AG04449 (cell line): ENCODE data around the gene ERGIC3.

ENCODE experiments used
- CTCF ChIA-PET: fragments of 350-600 bp; formaldehyde crosslinking; extraction: SDS; loops from one replicate; lab custom pipeline; 2021; ENCODE audit warnings: antibody characterized with exemption; lab: Yijun Ruan, JAX
- POLR2A ChIA-PET: fragments of 400-600, 350-600 bp; formaldehyde crosslinking; extraction: SDS; loops from one replicate; lab custom pipeline; 2020; ENCODE audit warnings: antibody characterized with exemption, inconsistent platforms; lab: Yijun Ruan, JAX
- DNase-seq: peaks from one replicate; pipeline ENCODE4 v3.0.0-alpha.2; 2010; ENCODE audit warnings: low read depth, low spot score
- H3K4me3 ChIP-seq: 2 replicates; pipeline ENCODE4 v1.5.1; 2011; ENCODE audit warnings: low read depth, mild to moderate bottlenecking, control low read depth, low read length
- TF ChIP-seq, protein P1 (sequence below): IDR thresholded peaks from one replicate; pipeline ENCODE4 v1.5.1; 2011; ENCODE audit warnings: mild to moderate bottlenecking, moderate library complexity, low read length, control low read depth, inconsistent platforms; ENCODE audit not compliant: insufficient read depth; ENCODE audit errors: missing control alignments

Gene ERGIC3

DNA sequence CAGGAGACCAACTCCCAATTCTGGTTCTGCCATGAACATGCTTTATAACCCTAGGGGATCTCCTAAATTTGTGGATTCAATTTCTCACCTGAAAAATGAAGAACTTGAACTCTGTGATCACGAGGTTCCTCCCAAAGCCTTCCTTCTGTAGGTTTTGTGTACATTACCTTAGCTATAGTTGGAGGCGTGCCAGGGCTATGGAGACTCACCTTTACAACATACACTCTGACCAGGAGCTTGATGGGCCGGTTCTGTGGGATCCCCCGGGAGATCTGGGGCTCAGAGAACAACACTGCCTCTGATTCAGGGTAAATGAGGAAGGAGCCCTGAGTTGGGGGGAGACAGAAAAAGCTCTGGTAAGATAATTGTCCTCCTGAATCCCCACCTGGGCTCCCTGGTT lies 34.1 kb downstream of the ERGIC3 start:
- no peak overlapping the region for H3K4me3 ChIP-seq
- TF ChIP-seq, protein P1, sequence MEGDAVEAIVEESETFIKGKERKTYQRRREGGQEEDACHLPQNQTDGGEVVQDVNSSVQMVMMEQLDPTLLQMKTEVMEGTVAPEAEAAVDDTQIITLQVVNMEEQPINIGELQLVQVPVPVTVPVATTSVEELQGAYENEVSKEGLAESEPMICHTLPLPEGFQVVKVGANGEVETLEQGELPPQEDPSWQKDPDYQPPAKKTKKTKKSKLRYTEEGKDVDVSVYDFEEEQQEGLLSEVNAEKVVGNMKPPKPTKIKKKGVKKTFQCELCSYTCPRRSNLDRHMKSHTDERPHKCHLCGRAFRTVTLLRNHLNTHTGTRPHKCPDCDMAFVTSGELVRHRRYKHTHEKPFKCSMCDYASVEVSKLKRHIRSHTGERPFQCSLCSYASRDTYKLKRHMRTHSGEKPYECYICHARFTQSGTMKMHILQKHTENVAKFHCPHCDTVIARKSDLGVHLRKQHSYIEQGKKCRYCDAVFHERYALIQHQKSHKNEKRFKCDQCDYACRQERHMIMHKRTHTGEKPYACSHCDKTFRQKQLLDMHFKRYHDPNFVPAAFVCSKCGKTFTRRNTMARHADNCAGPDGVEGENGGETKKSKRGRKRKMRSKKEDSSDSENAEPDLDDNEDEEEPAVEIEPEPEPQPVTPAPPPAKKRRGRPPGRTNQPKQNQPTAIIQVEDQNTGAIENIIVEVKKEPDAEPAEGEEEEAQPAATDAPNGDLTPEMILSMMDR: no peak
- ChIA-PET CTCF (no interaction called here), POLR2A (no interaction called here)
- DNase-seq: no peak

DNA sequence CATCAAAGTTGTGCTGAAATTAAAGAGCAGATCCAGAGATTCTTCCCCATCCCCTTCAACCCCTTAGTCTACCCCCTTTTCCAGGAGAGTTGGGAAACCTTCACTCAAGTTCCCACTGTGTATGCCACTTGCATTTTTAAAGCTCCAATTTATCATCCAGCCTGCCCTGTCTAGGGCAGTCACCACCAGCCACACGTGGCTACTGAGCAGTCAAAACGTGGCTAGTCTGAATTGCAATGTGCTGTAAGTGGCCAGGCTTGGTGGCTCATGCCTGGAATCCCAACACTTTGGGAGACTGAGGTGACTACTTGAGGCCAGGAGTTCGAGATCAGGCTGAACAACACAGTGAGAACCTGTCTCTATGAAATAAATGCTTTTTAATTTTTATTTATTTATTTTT lies 34.9 kb downstream of the ERGIC3 start:
- DNase-seq: no peak
- ChIA-PET POLR2A (no interaction called here), CTCF (interaction anchor here (1.1 kb wide), 1 partner anchor 11 kb away, joined by 4 read pairs; no protein-coding TSS in a partner anchor)
- H3K4me3 ChIP-seq: no peak overlapping the region
- TF ChIP-seq, protein P1: no peak

DNA sequence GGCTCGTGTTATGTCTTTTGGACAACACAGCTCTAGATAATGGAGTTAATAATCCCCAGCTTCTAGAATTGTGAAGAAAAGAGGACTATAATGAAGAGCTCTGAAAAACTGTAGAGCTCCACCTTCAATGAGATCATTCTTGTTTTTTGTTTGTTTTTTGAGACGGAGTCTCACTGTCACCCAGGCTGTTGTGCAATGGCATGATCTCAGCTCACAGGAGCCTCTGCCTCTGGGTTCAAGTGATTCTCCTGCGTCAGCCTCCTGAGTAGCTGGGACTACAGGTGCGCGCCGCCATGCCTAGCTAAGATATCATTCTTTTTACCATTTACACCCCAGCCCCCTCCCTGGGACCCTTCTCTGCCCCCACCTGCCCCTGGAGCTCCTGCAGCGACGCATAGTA lies 36.6 kb downstream of the ERGIC3 start:
- TF ChIP-seq, protein P1: no peak
- ChIA-PET CTCF (interaction anchor here (0.9 to 1.0 kb wide), 2 partner anchors 10 to 27 kb away, joined by 3 read pairs; no protein-coding TSS in a partner anchor), POLR2A (no interaction called here)
- no peak for DNase-seq
- H3K4me3 ChIP-seq: no peak overlapping the region

DNA sequence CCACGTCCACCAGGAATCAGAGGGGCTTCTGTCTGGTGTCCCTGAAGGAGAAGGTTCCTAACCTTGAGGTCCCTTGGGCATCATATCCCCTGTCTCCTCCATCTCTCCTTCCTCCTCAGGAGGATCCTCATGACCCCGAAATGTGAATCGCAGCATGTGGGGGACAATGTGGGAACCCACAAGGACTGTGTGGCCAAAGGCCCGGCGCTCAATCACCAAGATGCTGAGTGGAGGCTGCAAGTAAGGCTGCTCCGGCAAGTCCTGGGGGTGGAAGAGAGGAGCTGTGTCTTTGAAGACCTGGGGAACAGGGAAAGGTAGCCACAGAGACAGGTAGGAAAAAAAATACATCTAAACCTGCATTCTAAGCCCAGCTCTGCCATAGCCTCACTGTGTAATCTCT lies 37.3 kb downstream of the ERGIC3 start:
- no peak for DNase-seq
- no peak overlapping the region for H3K4me3 ChIP-seq
- ChIA-PET CTCF (interaction anchor here (0.9 to 1.0 kb wide), 2 partner anchors 9 to 26 kb away, joined by 3 read pairs; no protein-coding TSS in a partner anchor), POLR2A (no interaction called here)
- TF ChIP-seq, protein P1: no peak

DNA sequence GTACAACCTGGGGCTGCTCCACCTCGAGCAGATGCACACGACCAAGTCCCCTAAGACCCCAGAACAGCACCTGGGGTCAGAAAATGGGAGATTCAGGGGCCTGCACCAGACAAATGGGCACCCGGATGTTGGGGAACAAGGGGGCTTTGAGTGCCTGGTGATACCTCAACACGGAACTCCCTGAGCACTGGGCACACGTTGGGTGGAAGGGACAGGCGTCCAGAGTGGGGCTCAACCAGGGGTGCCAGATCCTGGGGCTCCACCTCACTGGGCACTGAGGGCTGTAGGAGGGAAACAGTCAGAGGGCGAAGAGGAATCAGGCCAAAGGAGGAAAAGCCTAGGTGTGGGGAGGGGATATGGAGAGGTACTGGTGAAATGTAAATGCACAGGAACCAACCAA lies 40.3 kb downstream of the ERGIC3 start:
- DNase-seq: no peak
- ChIA-PET POLR2A (no interaction called here), CTCF (no interaction called here)
- H3K4me3 ChIP-seq: no peak overlapping the region
- TF ChIP-seq, protein P1: no peak

DNA sequence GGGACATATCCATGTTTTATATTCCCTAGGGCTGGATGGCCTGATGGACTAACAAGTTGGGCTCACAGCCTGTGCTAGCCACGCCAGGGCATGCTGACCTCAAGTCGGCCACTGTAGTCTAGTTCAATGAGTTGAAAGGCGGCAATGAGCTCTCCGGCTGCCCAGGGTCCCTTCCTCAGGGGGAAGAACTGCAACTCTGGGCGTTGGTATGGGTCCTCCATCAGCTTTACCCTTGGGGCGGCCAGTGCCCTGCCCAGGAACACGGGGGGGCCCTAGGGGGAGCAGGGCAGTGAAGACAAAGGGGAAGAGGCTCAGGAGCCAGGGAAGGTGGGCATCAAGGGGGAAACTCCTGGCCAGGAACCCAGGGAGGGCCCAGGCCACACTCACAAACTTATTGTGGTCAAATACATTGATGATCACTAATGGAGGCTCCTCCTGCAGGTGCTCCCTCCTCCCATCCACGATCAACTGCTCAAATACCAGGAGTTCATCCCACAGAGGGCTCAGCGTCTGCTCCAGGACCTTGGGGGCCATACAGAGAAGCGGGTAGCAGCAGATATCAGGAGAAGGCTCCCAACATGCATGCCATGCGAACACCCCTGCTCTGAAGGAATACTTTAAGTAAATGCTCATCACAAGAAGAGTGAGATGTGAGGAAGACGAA lies 41.0 kb downstream of the ERGIC3 start:
- H3K4me3 ChIP-seq: no peak overlapping the region
- DNase-seq: no peak
- TF ChIP-seq, protein P1: no peak
- ChIA-PET POLR2A (no interaction called here), CTCF (interaction anchor here (1.1 kb wide), 1 partner anchor 12 kb away, joined by 3 read pairs; no protein-coding TSS in a partner anchor)
